Measurements from ENCODE around the gene KLHDC9.

KLHDC9 gene

GRCh38 chr1:161119092-161119903 lies 21.1 kb downstream of the KLHDC9 start:
- H3K4me3 ChIP-seq (ENCODE audit: low read depth, low read length), result peak overlapping the region; percentile 99
- peaks cover 49% of the 10 kb centered on the region for H3K36me3 ChIP-seq (ENCODE audit: control insufficient read depth, insufficient read depth, low read length)
- no peaks in the 10 kb centered on the region for H3K9me3 ChIP-seq (ENCODE audit: control insufficient read depth, insufficient read depth, low read depth, low read length)
- peaks cover 10% of the 10 kb centered on the region for H3K4me1 ChIP-seq (ENCODE audit: control insufficient read depth, insufficient read depth, low read length)
- H3K9ac ChIP-seq (ENCODE audit: low read length), result peak overlapping the region; percentile 92
- H3K27me3 ChIP-seq (ENCODE audit: control insufficient read depth, insufficient read depth, low read length), result no peaks in the 10 kb centered on the region
- H3K27ac ChIP-seq (ENCODE audit: low read depth, low read length), result no peak overlapping the region

- Histone ChIP-seq H3K36me3 (ENCODE audit: control insufficient read depth, insufficient read depth, low read length) (peaks cover 59% of the 10 kb centered on the region), H3K9ac (ENCODE audit: low read length) (no peak overlapping the region), H3K27ac (ENCODE audit: low read depth, low read length) (no peak overlapping the region)
These were observed 23.0 kb downstream of the KLHDC9 start for GRCh38 chr1:161121042-161121650.

GRCh38 chr1:161121834-161122233 lies 23.7 kb downstream of the KLHDC9 start:
- Histone ChIP-seq H3K4me1 (ENCODE audit: control insufficient read depth, insufficient read depth, low read length) (peaks cover 10% of the 10 kb centered on the region), H3K27ac (ENCODE audit: low read depth, low read length) (no peak overlapping the region), H3K4me3 (ENCODE audit: low read depth, low read length) (no peak overlapping the region), H3K27me3 (ENCODE audit: control insufficient read depth, insufficient read depth, low read length) (no peaks in the 10 kb centered on the region), H3K9me3 (ENCODE audit: control insufficient read depth, insufficient read depth, low read depth, low read length) (no peaks in the 10 kb centered on the region), H3K36me3 (ENCODE audit: control insufficient read depth, insufficient read depth, low read length) (peaks cover 64% of the 10 kb centered on the region), H3K9ac (ENCODE audit: low read length) (no peak overlapping the region)

More at GRCh38 chr1:161121042-161121650, 23.0 kb downstream of the KLHDC9 start:
- H3K4me1 ChIP-seq (ENCODE audit: control insufficient read depth, insufficient read depth, low read length), result peaks cover 10% of the 10 kb centered on the region
- no peaks in the 10 kb centered on the region for H3K9me3 ChIP-seq (ENCODE audit: control insufficient read depth, insufficient read depth, low read depth, low read length)
- no peak overlapping the region for H3K4me3 ChIP-seq (ENCODE audit: low read depth, low read length)
- H3K27me3 ChIP-seq (ENCODE audit: control insufficient read depth, insufficient read depth, low read length), result no peaks in the 10 kb centered on the region

- H3K4me1 ChIP-seq (ENCODE audit: control insufficient read depth, insufficient read depth, low read length), result peaks cover 10% of the 10 kb centered on the region
- no peaks in the 10 kb centered on the region for H3K9me3 ChIP-seq (ENCODE audit: control insufficient read depth, insufficient read depth, low read depth, low read length)
- H3K36me3 ChIP-seq (ENCODE audit: control insufficient read depth, insufficient read depth, low read length), result peaks cover 75% of the 10 kb centered on the region
- H3K27me3 ChIP-seq (ENCODE audit: control insufficient read depth, insufficient read depth, low read length), result no peaks in the 10 kb centered on the region
- no peak overlapping the region for H3K27ac ChIP-seq (ENCODE audit: low read depth, low read length)
- no peak overlapping the region for H3K4me3 ChIP-seq (ENCODE audit: low read depth, low read length)
- H3K9ac ChIP-seq (ENCODE audit: low read length), result no peak overlapping the region
These were observed 24.8 kb downstream of the KLHDC9 start for GRCh38 chr1:161122967-161123366.

- Histone ChIP-seq H3K4me1 (ENCODE audit: control insufficient read depth, insufficient read depth, low read length) (0 out of 2 replicates have a peak, but pooled peaks cover 7% of the 10 kb centered on the region), H3K9me3 (ENCODE audit: control insufficient read depth, insufficient read depth, low read depth, low read length) (no peaks in the 10 kb centered on the region), H3K27me3 (ENCODE audit: control insufficient read depth, insufficient read depth, low read length) (no peaks in the 10 kb centered on the region), H3K9ac (ENCODE audit: low read length) (no peak overlapping the region), H3K27ac (ENCODE audit: low read depth, low read length) (no peak overlapping the region), H3K4me3 (ENCODE audit: low read depth, low read length) (no peak overlapping the region), H3K36me3 (ENCODE audit: control insufficient read depth, insufficient read depth, low read length) (peaks cover 69% of the 10 kb centered on the region)
These were observed 29.5 kb downstream of the KLHDC9 start for GRCh38 chr1:161127649-161128048.

- Histone ChIP-seq H3K36me3 (ENCODE audit: control insufficient read depth, insufficient read depth, low read length) (peaks cover 59% of the 10 kb centered on the region), H3K9me3 (ENCODE audit: control insufficient read depth, insufficient read depth, low read depth, low read length) (no peaks in the 10 kb centered on the region), H3K27ac (ENCODE audit: low read depth, low read length) (no peak overlapping the region), H3K4me3 (ENCODE audit: low read depth, low read length) (no peak overlapping the region), H3K9ac (ENCODE audit: low read length) (no peak overlapping the region), H3K4me1 (ENCODE audit: control insufficient read depth, insufficient read depth, low read length) (0 out of 2 replicates have a peak, but pooled peaks cover 7% of the 10 kb centered on the region), H3K27me3 (ENCODE audit: control insufficient read depth, insufficient read depth, low read length) (no peaks in the 10 kb centered on the region)
These were observed 30.6 kb downstream of the KLHDC9 start for GRCh38 chr1:161128591-161129420.

- Histone ChIP-seq H3K27me3 (ENCODE audit: control insufficient read depth, insufficient read depth, low read length) (no peaks in the 10 kb centered on the region), H3K9me3 (ENCODE audit: control insufficient read depth, insufficient read depth, low read depth, low read length) (no peaks in the 10 kb centered on the region), H3K36me3 (ENCODE audit: control insufficient read depth, insufficient read depth, low read length) (peaks cover 47% of the 10 kb centered on the region), H3K4me3 (ENCODE audit: low read depth, low read length) (peak overlapping the region; percentile 92; the same call in 1 of the 2 replicates), H3K27ac (ENCODE audit: low read depth, low read length) (no peak overlapping the region), H3K4me1 (ENCODE audit: control insufficient read depth, insufficient read depth, low read length) (0 out of 2 replicates have a peak, but pooled peaks cover 7% of the 10 kb centered on the region), H3K9ac (ENCODE audit: low read length) (no peak overlapping the region)
These were observed 32.1 kb downstream of the KLHDC9 start for GRCh38 chr1:161130266-161130665.

- no peaks in the 10 kb centered on the region for H3K27me3 ChIP-seq (ENCODE audit: control insufficient read depth, insufficient read depth, low read length)
- peak overlapping the region; percentile 89; the same call in 1 of the 2 replicates for H3K27ac ChIP-seq (ENCODE audit: low read depth, low read length)
- H3K9me3 ChIP-seq (ENCODE audit: control insufficient read depth, insufficient read depth, low read depth, low read length), result no peaks in the 10 kb centered on the region
- peak overlapping the region; percentile 92 for H3K4me3 ChIP-seq (ENCODE audit: low read depth, low read length)
- peak overlapping the region; percentile 90 for H3K9ac ChIP-seq (ENCODE audit: low read length)
- H3K36me3 ChIP-seq (ENCODE audit: control insufficient read depth, insufficient read depth, low read length), result peaks cover 35% of the 10 kb centered on the region
- H3K4me1 ChIP-seq (ENCODE audit: control insufficient read depth, insufficient read depth, low read length), result 0 out of 2 replicates have a peak, but pooled peaks cover 7% of the 10 kb centered on the region
These were observed 33.6 kb downstream of the KLHDC9 start for GRCh38 chr1:161131523-161132409.

- no peaks in the 10 kb centered on the region for H3K27me3 ChIP-seq (ENCODE audit: control insufficient read depth, insufficient read depth, low read length)
- no peaks in the 10 kb centered on the region for H3K9me3 ChIP-seq (ENCODE audit: control insufficient read depth, insufficient read depth, low read depth, low read length)
- peaks cover 27% of the 10 kb centered on the region for H3K36me3 ChIP-seq (ENCODE audit: control insufficient read depth, insufficient read depth, low read length)
- H3K27ac ChIP-seq (ENCODE audit: low read depth, low read length), result peak within 1 kb of the TSS; percentile 89
- peak within 1 kb of the TSS; percentile 92 for H3K4me3 ChIP-seq (ENCODE audit: low read depth, low read length)
- peak within 1 kb of the TSS; percentile 90 for H3K9ac ChIP-seq (ENCODE audit: low read length)
- 0 out of 2 replicates have a peak, but pooled peaks cover 7% of the 10 kb centered on the region for H3K4me1 ChIP-seq (ENCODE audit: control insufficient read depth, insufficient read depth, low read length)
These were observed 34.5 kb downstream of the KLHDC9 start, which contains the start of gene DEDD for GRCh38 chr1:161132410-161133219. DEDD (minus strand) TSS chr1:161132667; CDS start chr1:161124462, 8,205 bp downstream.
